IPS-18c (cell line): ENCODE data around the gene CRYBB3.
"Not testable (repeated sequence)": the region's sequence is repeated elsewhere in the genome, so short reads cannot be mapped to it uniquely, and the experiment has no call there.

Experiments
- H3K4me3 ChIP-seq: 2 replicates; pipeline ENCODE4 v1.7.0; 2013; ENCODE audit warnings: low read depth, mild to moderate bottlenecking, low read length, moderate library complexity; ENCODE audit not compliant: insufficient read depth
- H3K9me3 ChIP-seq: one replicate; pipeline ENCODE4 v1.6.1; 2013; ENCODE audit warnings: mild to moderate bottlenecking, low read length, moderate library complexity; ENCODE audit not compliant: control insufficient read depth, insufficient read depth

Gene CRYBB3

GRCh38 chr22:25170426-25170980 lies 29.2 kb upstream of the CRYBB3 start:
- no peaks in the 10 kb centered on the region for H3K9me3 ChIP-seq
- H3K4me3 ChIP-seq = no peak overlapping the region

- Histone ChIP-seq H3K9me3 (no peaks in the 10 kb centered on the region), H3K4me3 (no peak overlapping the region)
Measured at GRCh38 chr22:25172153-25172552, 27.5 kb upstream of the CRYBB3 start.

GRCh38 chr22:25174156-25174887 lies 25.3 kb upstream of the CRYBB3 start:
- H3K4me3 ChIP-seq = no peak overlapping the region
- peaks cover 2% of the 10 kb centered on the region for H3K9me3 ChIP-seq

- Histone ChIP-seq H3K9me3 (peaks cover 2% of the 10 kb centered on the region), H3K4me3 (no peak overlapping the region)
Measured at GRCh38 chr22:25174888-25175411, 24.7 kb upstream of the CRYBB3 start.

- Histone ChIP-seq H3K4me3 (no peak overlapping the region), H3K9me3 (peaks cover 2% of the 10 kb centered on the region)
Measured at GRCh38 chr22:25176175-25176574, 23.5 kb upstream of the CRYBB3 start.

GRCh38 chr22:25176799-25177198 lies 22.9 kb upstream of the CRYBB3 start:
- H3K4me3 ChIP-seq = no peak overlapping the region
- H3K9me3 ChIP-seq = peaks cover 2% of the 10 kb centered on the region

GRCh38 chr22:25177226-25177625 lies 22.4 kb upstream of the CRYBB3 start:
- Histone ChIP-seq H3K9me3 (peaks cover 2% of the 10 kb centered on the region), H3K4me3 (no peak overlapping the region)

- H3K9me3 ChIP-seq = peaks cover 2% of the 10 kb centered on the region
- H3K4me3 ChIP-seq = no peak overlapping the region
Measured at GRCh38 chr22:25177895-25178294, 21.8 kb upstream of the CRYBB3 start.

GRCh38 chr22:25178348-25178747 lies 21.3 kb upstream of the CRYBB3 start:
- not testable (repeated sequence) for H3K4me3 ChIP-seq, H3K9me3 ChIP-seq

GRCh38 chr22:25178869-25179631 lies 20.6 kb upstream of the CRYBB3 start:
- not testable (repeated sequence) for H3K4me3 ChIP-seq, H3K9me3 ChIP-seq

- Histone ChIP-seq H3K4me3 (no peak overlapping the region), H3K9me3 (peaks cover 2% of the 10 kb centered on the region)
Measured at GRCh38 chr22:25182131-25183110, 17.2 kb upstream of the CRYBB3 start.

- Histone ChIP-seq H3K4me3 (no peak overlapping the region), H3K9me3 (no peaks in the 10 kb centered on the region)
Measured at GRCh38 chr22:25183949-25184619, 15.6 kb upstream of the CRYBB3 start.

- Histone ChIP-seq H3K4me3 (no peak overlapping the region), H3K9me3 (no peaks in the 10 kb centered on the region)
Measured at GRCh38 chr22:25186140-25186539, 13.5 kb upstream of the CRYBB3 start.

- Histone ChIP-seq H3K9me3 (no peaks in the 10 kb centered on the region), H3K4me3 (no peak overlapping the region)
Measured at GRCh38 chr22:25187469-25187868, 12.2 kb upstream of the CRYBB3 start.

- Histone ChIP-seq H3K9me3 (no peaks in the 10 kb centered on the region), H3K4me3 (no peak overlapping the region)
Measured at GRCh38 chr22:25192406-25192805, 7.3 kb upstream of the CRYBB3 start.

- Histone ChIP-seq H3K4me3 (no peak overlapping the region), H3K9me3 (no peaks in the 10 kb centered on the region)
Measured at GRCh38 chr22:25193130-25193529, 6.5 kb upstream of the CRYBB3 start.
